ENCODE results near the gene MAP4K3. TPM values are rescaled to one million over a fixed set of nuclear protein-coding genes. Genes with fewer than 3 reads are reported as not detected.
A peak's percentile ranks its signal among the peaks of the same experiment; 100 is the strongest.

The MAP4K3 gene
- total and polyA plus RNA-seq, 9 of the 15 experiments (the other 6 are each of a cell fraction or from before 2014, with no cell fraction given), result 3.1 to 30.0 (median 16.9) TPM

DNA sequence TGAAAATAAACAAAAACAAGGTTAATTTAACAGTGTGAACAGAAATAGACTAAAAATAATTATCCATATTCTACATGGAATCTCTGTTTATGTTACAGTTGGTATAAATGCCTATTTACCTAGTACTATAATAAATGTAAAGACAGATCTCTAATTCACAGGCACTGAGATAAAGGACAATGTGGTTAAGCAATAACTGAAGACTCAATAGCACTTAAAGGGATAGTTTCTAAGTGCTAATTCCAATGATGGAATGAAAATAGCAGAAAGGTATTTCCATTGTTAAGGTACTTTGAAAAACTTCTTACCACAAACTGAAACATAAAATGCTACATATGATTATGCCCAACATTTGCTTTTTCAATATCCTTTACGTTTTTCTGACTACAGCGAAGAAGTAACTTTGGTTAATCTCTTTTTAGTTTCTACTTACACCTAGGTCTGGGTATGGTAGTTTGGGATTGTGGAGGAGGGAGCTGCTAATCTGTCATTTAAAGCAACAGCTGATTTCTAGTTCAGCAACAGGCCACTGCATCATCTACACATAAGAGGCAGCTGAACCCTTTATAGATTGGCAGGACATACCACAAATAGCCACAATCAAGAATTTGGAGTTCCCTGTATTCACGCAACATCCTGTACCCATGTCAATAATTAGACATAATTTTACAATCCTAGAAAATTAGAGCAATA is 27.2 kb downstream of the MAP4K3 start (continued):
- TF ChIP-seq, protein P1, sequence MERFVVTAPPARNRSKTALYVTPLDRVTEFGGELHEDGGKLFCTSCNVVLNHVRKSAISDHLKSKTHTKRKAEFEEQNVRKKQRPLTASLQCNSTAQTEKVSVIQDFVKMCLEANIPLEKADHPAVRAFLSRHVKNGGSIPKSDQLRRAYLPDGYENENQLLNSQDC (CRISPR knock-in tag; IDR thresholded peaks at IDR 0.05), result no peak
- no peak for TF ChIP-seq ZNF561 (CRISPR knock-in tag; conservative IDR thresholded peaks at IDR 0.05)
- TF ChIP-seq ZBTB8A (IDR thresholded peaks at IDR 0.05; ENCODE audit: partially characterized antibody), result no peak
- TF ChIP-seq DIDO1 (tag; IDR thresholded peaks at IDR 0.05; ENCODE audit: low read depth), result no peak
- TF ChIP-seq CEBPG (CRISPR knock-in tag; IDR thresholded peaks at IDR 0.05), result no peak
- peak; percentile 26 to 73; a peak in 2 of 4 replicates for TF ChIP-seq CEBPG (tag; conservative IDR thresholded peaks at IDR 0.05 in 1 of 2, IDR thresholded peaks at IDR 0.05 in 1 of 2)
- TF ChIP-seq, protein P2, sequence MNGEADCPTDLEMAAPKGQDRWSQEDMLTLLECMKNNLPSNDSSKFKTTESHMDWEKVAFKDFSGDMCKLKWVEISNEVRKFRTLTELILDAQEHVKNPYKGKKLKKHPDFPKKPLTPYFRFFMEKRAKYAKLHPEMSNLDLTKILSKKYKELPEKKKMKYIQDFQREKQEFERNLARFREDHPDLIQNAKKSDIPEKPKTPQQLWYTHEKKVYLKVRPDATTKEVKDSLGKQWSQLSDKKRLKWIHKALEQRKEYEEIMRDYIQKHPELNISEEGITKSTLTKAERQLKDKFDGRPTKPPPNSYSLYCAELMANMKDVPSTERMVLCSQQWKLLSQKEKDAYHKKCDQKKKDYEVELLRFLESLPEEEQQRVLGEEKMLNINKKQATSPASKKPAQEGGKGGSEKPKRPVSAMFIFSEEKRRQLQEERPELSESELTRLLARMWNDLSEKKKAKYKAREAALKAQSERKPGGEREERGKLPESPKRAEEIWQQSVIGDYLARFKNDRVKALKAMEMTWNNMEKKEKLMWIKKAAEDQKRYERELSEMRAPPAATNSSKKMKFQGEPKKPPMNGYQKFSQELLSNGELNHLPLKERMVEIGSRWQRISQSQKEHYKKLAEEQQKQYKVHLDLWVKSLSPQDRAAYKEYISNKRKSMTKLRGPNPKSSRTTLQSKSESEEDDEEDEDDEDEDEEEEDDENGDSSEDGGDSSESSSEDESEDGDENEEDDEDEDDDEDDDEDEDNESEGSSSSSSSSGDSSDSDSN (IDR thresholded peaks at IDR 0.05; ENCODE audit: borderline replicate concordance in 1 of 2, low read depth in 2 of 2, low read length in 2 of 2), result no peak
- TF ChIP-seq, protein P3, sequence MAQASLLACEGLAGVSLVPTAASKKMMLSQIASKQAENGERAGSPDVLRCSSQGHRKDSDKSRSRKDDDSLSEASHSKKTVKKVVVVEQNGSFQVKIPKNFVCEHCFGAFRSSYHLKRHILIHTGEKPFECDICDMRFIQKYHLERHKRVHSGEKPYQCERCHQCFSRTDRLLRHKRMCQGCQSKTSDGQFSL (CRISPR knock-in tag; IDR thresholded peaks at IDR 0.05), result no peak
- TF ChIP-seq, protein P3 (tag; IDR thresholded peaks at IDR 0.05), result no peak
- TF ChIP-seq ZBTB7A (IDR thresholded peaks at IDR 0.05; ENCODE audit: borderline replicate concordance, control insufficient read depth, low read depth, low read length), result no peak
- no peak for TF ChIP-seq MED1 (CRISPR knock-in tag; IDR thresholded peaks at IDR 0.05; ENCODE audit: borderline replicate concordance)
- no peak for TF ChIP-seq TRIM24 (IDR thresholded peaks at IDR 0.05)
- no peak for TF ChIP-seq SREBF2 (CRISPR knock-in tag; IDR thresholded peaks at IDR 0.05)
- TF ChIP-seq, protein P4, sequence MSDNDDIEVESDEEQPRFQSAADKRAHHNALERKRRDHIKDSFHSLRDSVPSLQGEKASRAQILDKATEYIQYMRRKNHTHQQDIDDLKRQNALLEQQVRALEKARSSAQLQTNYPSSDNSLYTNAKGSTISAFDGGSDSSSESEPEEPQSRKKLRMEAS (CRISPR knock-in tag; IDR thresholded peaks at IDR 0.05), result no peak
- TF ChIP-seq LEF1 (IDR thresholded peaks at IDR 0.05), result no peak
